CD4-positive, alpha-beta T cell treated with Interleukin-2 at 100 ng/mL for 4 hours (primary cell): ENCODE data around the gene GID8.

Experiments used
- DNase-seq: peaks from one replicate; pipeline ENCODE4 v3.0.0-alpha.2; 2020; ENCODE audit warnings: low spot score

The GID8 gene

GRCh38 chr20:62943396-62943795 lies 5.4 kb downstream of the GID8 start:
- no peak for DNase-seq

- DNase-seq: no peak
Observed at GRCh38 chr20:62944184-62944583, 6.2 kb downstream of the GID8 start.

GRCh38 chr20:62944746-62945145 lies 6.8 kb downstream of the GID8 start:
- no peak for DNase-seq

GRCh38 chr20:62945771-62946339 lies 7.9 kb downstream of the GID8 start:
- no peak for DNase-seq

- DNase-seq: no peak
Observed at GRCh38 chr20:62946918-62947317, 9.0 kb downstream of the GID8 start.

GRCh38 chr20:62947532-62948300 lies 9.8 kb downstream of the GID8 start:
- DNase-seq: no peak

GRCh38 chr20:62949153-62949821 lies 11.3 kb downstream of the GID8 start:
- DNase-seq: no peak

DNA sequence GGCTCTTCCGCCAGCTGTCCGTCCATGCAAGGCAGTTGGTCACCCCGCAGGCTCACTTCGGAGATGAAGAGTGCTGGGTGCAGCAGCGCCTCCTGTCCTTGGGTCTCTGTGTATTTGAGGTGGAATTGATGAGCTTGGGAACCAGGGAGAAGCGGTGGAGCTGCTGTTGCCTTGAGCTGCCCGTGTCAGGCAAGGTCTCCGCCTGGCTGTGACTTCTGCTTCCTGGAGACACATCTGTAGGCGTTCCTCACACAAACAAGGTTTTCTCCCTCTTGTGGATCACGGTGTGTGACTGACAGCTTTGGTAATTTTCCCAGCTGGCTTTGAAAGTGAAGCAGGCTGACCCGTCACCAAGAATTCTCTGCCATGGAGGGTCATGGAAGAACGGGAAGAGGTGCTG lies 12.0 kb downstream of the GID8 start:
- no peak for DNase-seq

DNA sequence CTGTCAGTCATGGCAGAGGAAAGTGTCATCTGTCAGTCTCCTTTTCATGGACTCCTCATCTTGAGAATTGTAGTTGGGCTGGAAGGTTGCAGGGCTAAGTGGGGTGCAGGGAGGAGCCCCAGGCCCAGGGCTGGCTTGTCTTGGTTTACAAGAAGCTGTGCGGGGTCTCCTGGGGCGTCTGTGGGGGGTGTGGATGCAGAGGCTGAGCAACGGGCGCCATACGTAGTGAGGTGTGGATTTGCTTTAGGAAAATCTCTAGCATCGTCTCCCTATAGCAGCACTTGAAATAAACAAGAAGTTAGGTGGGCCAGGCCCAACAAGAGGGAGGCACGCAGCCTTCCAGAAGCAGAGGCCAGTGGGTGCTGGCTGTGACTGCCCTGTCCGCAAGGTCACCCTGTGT lies 12.8 kb downstream of the GID8 start:
- DNase-seq: no peak

DNA sequence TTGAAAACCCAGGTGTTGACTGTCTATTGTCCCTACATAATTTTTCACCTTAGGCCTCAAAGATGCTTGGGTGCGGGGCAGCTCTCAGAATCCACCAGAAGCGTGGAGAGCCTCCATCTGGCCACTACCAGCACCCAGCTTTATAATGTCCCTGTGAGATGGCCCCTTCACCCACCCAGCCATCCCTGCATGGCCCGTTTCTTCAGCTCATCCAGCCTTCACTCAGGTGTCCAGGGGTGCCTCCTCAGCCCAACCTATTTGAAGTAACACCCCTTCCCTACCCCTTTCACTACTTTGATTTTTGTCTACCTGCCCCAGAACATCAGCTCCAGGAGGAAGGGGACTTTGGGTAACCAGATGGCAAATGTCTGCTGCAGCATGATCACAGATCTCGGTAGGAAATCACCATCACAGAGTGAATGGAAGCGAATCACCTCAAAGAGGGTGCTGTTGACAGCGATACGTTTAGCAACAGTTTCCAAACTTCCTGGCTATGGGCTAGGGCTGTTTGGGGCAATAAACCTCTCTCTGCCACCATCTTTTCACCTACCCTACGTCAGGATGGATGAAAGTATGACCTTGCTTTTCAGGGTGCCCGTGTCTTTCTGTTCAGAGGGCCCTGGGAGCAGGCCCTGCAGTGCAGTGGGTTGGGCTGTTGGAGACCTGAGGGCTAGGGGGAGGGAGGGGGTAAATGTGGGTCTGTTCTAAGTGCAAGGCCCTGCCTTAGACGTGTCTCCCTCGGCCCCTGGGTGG lies 13.4 kb downstream of the GID8 start:
- no peak for DNase-seq

DNA sequence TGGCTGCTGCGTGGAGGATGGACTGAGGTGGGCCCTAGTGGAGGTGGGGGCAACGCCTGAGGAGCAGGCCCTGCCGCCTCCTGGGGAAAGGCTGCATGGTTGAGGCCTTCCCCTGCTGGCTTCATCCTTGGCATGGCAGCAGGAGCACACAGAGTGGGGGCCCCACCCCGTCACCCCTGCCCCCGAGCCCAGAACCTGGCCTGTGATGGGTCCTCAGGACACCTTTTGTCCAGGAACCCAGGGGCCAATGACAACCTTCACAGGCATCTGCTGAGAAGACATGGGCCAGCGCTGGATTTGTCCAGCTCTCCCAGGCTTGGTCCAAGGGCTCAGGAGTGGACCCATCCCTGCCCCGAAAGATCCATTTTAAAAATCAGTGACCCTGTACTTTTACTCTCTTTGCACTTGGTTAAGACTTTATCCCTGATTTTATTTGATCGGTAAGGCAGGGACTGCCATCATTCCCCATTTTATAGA lies 14.0 kb downstream of the GID8 start:
- no peak for DNase-seq

- peak; percentile 32 for DNase-seq
Observed at GRCh38 chr20:62952373-62952967, 14.5 kb downstream of the GID8 start, which contains the start of gene SLC17A9. TSS of gene SLC17A9 (plus strand) at chr20:62952709. CDS start at chr20:62952831, 122 bp downstream.

DNA sequence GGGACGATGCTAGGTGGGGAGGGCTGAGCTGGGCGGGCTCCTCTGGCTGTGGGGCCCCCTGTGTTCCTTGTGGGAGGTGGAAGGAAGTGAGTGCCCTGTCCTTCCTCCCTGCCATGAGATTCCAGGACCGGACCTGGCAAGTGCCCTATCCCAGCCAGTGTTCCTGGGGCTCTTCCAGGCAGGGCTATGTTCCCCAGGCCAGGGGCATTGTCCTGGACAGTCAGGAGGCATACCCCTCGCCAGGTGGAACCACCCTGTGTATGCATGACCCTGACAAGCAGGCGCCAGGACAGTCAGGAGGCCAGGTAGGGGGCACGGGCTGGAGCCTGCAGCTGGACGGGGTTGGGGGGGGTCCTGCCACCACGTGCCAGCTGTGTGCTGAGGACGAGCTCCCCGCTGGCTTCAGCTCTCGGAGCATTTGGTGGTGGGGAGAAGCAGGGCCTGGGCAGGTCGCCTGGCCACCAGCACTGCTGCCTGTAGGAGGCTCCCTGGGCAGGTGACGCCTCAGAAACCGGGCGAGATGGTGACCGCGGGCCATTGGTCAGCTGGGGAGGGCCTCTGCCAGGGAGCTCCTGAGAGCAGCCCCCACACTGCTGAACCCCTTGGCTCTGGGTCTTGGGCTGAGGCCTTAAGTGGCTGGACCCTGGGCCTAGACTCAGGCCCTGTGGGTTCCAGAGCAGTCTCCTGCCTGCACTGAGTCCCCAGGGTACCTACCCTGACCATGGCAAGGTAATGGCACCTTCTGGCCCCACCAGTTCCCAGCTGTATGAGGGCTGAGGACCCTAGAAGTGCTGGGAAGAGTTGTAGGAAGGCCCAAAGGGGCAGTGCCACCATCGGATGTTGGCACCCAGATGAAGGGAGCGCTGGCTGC lies 15.3 kb downstream of the GID8 start:
- DNase-seq: no peak

DNA sequence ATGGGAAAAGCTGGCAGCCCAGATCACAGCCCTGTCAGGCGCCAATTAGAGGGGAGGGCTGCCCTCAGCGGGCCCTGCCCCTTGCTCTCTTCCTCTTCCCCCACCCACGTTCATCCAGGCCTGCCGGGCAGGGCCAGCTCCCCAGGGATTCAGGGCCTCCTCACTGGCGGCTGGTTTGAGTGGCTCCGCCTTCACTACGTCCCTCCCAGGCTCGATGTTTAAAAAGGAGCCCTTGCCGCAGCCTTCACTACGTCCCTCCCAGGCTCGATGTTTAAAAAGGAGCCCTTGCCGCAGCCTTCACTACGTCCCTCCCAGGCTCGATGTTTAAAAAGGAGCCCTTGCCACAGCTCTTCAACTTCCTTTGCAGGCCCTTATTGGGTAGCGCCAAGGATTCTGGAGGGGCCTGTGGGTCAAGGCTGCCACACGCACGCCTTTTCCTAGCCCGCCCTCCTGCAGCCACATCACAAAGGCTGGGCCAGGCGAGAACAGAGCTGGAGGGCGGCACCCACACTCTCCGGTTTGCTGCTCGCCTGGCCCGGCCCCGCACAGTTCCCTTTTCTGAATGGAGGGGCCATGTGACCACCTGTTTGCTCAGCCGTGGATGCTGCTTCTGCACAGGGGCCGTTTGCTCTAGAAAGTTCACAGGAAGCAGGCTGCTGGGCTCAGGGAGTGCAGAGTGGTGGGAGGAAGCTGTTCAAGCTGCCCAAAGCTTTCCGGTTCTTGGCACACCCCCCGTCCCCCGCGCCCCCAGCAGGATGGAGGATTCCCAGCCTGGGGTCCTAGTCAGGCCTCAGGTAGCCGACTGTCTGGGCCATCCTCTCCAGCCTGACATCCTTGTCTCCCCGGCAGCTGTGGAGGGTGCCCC lies 16.1 kb downstream of the GID8 start:
- DNase-seq: peak; percentile 66

DNA sequence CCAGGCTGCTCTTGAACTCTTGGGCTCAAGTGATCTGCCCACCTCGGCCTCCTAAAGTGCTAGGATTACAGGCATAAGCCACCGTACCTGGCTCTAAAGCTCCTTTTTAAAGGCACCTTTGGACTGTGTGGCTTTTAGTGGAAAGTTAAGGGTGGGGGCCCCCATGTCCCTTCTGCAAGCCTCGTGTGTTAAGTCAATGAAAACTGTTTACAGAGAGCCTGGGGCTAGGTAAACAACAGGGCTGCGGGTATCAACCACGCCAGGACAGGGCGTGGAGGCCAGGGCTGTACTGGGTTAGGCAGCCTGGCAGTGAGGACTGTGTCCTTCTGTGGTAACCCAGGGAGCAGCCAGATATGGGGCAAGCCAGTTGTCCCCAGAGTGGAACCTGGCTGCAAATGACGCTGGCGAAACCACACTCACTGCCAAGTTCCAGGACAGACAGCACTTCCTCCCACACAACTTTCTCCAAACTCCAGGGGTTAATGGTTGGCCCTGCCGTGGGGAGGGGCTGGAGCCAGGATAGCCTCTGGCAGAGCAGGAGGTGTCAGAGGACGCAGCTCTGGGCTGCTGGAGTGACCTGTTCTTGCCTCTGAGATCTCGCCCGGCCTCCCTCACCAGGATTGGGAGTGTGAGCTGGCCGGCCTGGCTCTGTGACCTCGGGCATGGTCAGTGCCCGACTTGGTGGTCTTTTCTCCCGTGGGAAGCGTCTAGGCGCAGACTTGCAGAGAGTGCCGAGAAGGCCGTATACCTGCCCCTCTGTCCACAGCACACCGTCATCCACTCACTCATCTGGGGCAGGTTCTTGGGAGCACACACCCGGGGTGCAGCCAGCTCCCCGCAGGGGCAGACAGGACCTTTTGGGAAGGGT lies 17.8 kb downstream of the GID8 start:
- DNase-seq: no peak

DNA sequence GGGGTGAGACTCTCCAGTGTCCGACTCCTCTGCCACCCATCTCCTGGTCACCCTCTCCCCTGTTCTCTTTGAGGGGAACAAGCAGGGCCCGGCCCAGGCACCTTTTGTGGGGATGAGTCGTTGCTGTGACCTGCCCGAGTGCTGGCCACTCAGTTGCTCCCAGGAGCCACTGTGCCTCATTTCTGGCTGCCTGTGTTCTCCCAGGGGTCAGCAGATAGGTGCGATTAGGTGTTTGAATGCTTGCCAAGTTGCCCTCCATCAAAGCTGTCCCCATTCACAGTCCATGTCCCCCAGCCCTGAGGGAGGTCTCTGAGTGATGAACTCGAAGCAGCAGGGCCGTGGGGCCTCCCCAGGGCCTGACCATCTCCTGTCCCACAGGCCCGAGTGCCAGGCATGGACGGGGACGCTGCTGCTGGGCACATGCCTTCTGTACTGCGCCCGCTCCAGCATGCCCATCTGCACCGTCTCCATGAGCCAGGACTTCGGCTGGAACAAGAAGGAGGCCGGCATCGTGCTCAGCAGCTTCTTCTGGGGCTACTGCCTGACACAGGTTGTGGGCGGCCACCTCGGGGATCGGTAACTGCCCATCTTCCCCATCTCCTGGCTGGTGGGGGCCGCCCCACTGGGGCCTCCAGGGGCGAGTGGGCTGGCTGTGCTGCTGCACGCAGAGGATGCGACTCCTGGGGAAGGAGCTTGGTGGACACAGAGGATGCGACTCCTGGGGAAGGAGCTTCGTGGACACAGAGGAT lies 18.6 kb downstream of the GID8 start:
- no peak for DNase-seq

- DNase-seq: no peak
Observed at GRCh38 chr20:62957136-62958117, 19.5 kb downstream of the GID8 start.
